AG04450 (cell line): ENCODE measurements around the gene HTR3A. TPM values are rescaled to one million over a fixed set of nuclear protein-coding genes. Genes with fewer than 3 reads are reported as not detected.

Experiments used
- CTCF ChIA-PET: fragments of 300-600, 350-600 bp; formaldehyde crosslinking; extraction: SDS; loops from one replicate; lab custom pipeline; 2022; ENCODE audit warnings: antibody characterized with exemption, inconsistent platforms; lab: Charles Lee
- POLR2A ChIA-PET: fragments of 350-600 bp; formaldehyde crosslinking; extraction: SDS; loops from one replicate; lab custom pipeline; 2021; ENCODE audit warnings: antibody characterized with exemption, inconsistent platforms; lab: Yijun Ruan, JAX
- DNase-seq: peaks from one replicate; pipeline ENCODE4 v3.0.0-alpha.2; 2011; ENCODE audit warnings: low read depth, low spot score
- H3K27ac ChIP-seq: one replicate; pipeline ENCODE4 v1.5.1; 2012; ENCODE audit warnings: low read depth, low read length, control low read depth
- H3K27me3 ChIP-seq: one replicate; pipeline ENCODE4 v1.6.0; 2012; ENCODE audit warnings: low read length; ENCODE audit not compliant: control insufficient read depth, insufficient read depth
- H3K4me3 ChIP-seq: 2 replicates; pipeline ENCODE4 v1.5.1; 2011; ENCODE audit warnings: mild to moderate bottlenecking, low read depth, low read length, control low read depth
- H3K9me3 ChIP-seq: 2 replicates; pipeline ENCODE4 v1.5.1; 2012; ENCODE audit warnings: low read length; ENCODE audit not compliant: control insufficient read depth, insufficient read depth
- CTCF ChIP-seq: IDR thresholded peaks from 2 replicates; pipeline ENCODE4 v1.5.1; 2011; ENCODE audit warnings: low read depth, low read length, control low read depth, inconsistent platforms
- polyA plus RNA-seq: library from polyadenylated mRNA; depleted of rRNA; stranded (reverse); fragments of >200 nt; gene quantifications from 2 replicates; pipeline ENCODE4 v1.2.3, GENCODE V29; 2011

HTR3A gene
- polyA plus RNA-seq, 1 experiment = not detected

GRCh38 chr11:114011443-114011842 lies 36.5 kb downstream of the HTR3A start:
- CTCF ChIA-PET = no interaction called here

GRCh38 chr11:114015117-114015516 lies 40.2 kb downstream of the HTR3A start:
- DNase-seq = no peak
- Histone ChIP-seq H3K4me3 (no peak overlapping the region), H3K9me3 (no peaks in the 10 kb centered on the region), H3K27ac (no peak overlapping the region), H3K27me3 (no peaks in the 10 kb centered on the region)
- no peak for TF ChIP-seq CTCF
- ChIA-PET POLR2A (no interaction called here), CTCF (interaction anchor here (1.4 kb wide), 1 partner anchor 571 kb away, joined by 4 read pairs; no protein-coding TSS in a partner anchor)

More at GRCh38 chr11:114011443-114011842, 36.5 kb downstream of the HTR3A start:
- Histone ChIP-seq H3K9me3 (no peaks in the 10 kb centered on the region), H3K27me3 (no peaks in the 10 kb centered on the region), H3K4me3 (no peak overlapping the region), H3K27ac (no peak overlapping the region)
- POLR2A ChIA-PET = no interaction called here
- no peak for TF ChIP-seq CTCF
- DNase-seq = no peak

GRCh38 chr11:114016986-114017385 lies 42.1 kb downstream of the HTR3A start:
- no peaks in the 10 kb centered on the region for H3K27me3 ChIP-seq
- H3K4me3 ChIP-seq = no peak overlapping the region
- ChIA-PET POLR2A (no interaction called here), CTCF (no interaction called here)
- no peaks in the 10 kb centered on the region for H3K9me3 ChIP-seq
- H3K27ac ChIP-seq = no peak overlapping the region
- no peak for DNase-seq
- no peak for TF ChIP-seq CTCF

DNA sequence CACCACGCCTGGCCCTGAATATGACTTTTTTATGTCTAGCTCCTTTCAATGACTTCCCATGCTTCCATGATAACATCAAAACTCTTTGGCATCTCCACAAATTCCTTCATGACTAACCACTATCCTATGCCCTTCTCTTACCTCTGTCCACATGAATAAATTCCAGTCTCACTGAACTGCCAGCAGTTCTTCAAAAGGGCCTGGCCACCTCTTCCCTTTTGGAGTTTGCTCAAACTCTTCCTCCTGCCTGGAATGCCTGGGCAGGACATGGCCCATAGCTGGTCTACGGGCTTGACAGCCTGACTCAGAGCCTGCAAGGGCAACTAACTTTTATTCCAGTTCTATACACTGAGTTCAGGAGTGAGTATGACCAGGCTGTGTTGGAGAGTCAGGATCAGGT lies 42.8 kb downstream of the HTR3A start:
- Histone ChIP-seq H3K4me3 (no peak overlapping the region), H3K27ac (no peak overlapping the region), H3K9me3 (no peaks in the 10 kb centered on the region), H3K27me3 (no peaks in the 10 kb centered on the region)
- TF ChIP-seq CTCF = no peak
- no peak for DNase-seq
- ChIA-PET CTCF (interaction anchor here (0.6 kb wide), 1 partner anchor 247 kb away, joined by 3 read pairs; no protein-coding TSS in a partner anchor), POLR2A (no interaction called here)

- DNase-seq = no peak
- no peaks in the 10 kb centered on the region for H3K9me3 ChIP-seq
- TF ChIP-seq CTCF = no peak
- CTCF ChIA-PET = interaction anchor here (1.1 kb wide), 1 partner anchor 242 kb away, joined by 4 read pairs; no protein-coding TSS in a partner anchor
- no peak overlapping the region for H3K4me3 ChIP-seq
- H3K27ac ChIP-seq = no peak overlapping the region
- H3K27me3 ChIP-seq = no peaks in the 10 kb centered on the region
- POLR2A ChIA-PET = interaction anchor here (0.6 kb wide), 1 partner anchor 14 kb away, joined by 7 read pairs; no protein-coding TSS in a partner anchor
Observed at GRCh38 chr11:114019046-114019445, 44.1 kb downstream of the HTR3A start.
